ENCODE results near the gene DAP3. TPM values are rescaled to one million over a fixed set of nuclear protein-coding genes. Genes with fewer than 3 reads are reported as not detected.
"Not testable (repeated sequence)": the region's sequence is repeated elsewhere in the genome, so short reads cannot be mapped to it uniquely, and the experiment has no call there.

DAP3 gene
- total RNA-seq, 1 experiment from 2014 or later: 116 TPM

GRCh38 chr1:155681776-155682175 is 7.1 kb upstream of the DAP3 start:
- no peak for DNase-seq (ENCODE audit: low read depth)

- not testable (repeated sequence) for DNase-seq (ENCODE audit: low read depth)
Observed at GRCh38 chr1:155687705-155688323, 1.1 kb upstream of the DAP3 start.

- peak; percentile 87 for DNase-seq (ENCODE audit: low read depth)
Observed at GRCh38 chr1:155688324-155689080, 389 bp upstream of the DAP3 start, which contains the start of gene YY1AP1. TSS of gene YY1AP1 (minus strand) at chr1:155688774. CDS start at chr1:155680436, 8,338 bp downstream.

- no peak for DNase-seq (ENCODE audit: low read depth)
Observed at GRCh38 chr1:155691992-155692528, 3.2 kb downstream of the DAP3 start.

- no peak for DNase-seq (ENCODE audit: low read depth)
Observed at GRCh38 chr1:155694167-155694566, 5.3 kb downstream of the DAP3 start.

- DNase-seq (ENCODE audit: low read depth): no peak
Observed at GRCh38 chr1:155695072-155695471, 6.2 kb downstream of the DAP3 start.

GRCh38 chr1:155695608-155696007 is 6.7 kb downstream of the DAP3 start:
- DNase-seq (ENCODE audit: low read depth): no peak

- DNase-seq (ENCODE audit: low read depth): no peak
Observed at GRCh38 chr1:155696524-155696923, 7.6 kb downstream of the DAP3 start.

- no peak for DNase-seq (ENCODE audit: low read depth)
Observed at GRCh38 chr1:155697046-155697445, 8.2 kb downstream of the DAP3 start.

- DNase-seq (ENCODE audit: low read depth): not testable (repeated sequence)
Observed at GRCh38 chr1:155697616-155698015, 8.7 kb downstream of the DAP3 start.

GRCh38 chr1:155698382-155699038 is 9.6 kb downstream of the DAP3 start:
- peak; percentile 55 for DNase-seq (ENCODE audit: low read depth)

- DNase-seq (ENCODE audit: low read depth): not testable (repeated sequence)
Observed at GRCh38 chr1:155699062-155699461, 10.2 kb downstream of the DAP3 start.

GRCh38 chr1:155701675-155702074 is 12.8 kb downstream of the DAP3 start:
- DNase-seq (ENCODE audit: low read depth): not testable (repeated sequence)

GRCh38 chr1:155703216-155703615 is 14.3 kb downstream of the DAP3 start:
- DNase-seq (ENCODE audit: low read depth): no peak

- DNase-seq (ENCODE audit: low read depth): not testable (repeated sequence)
Observed at GRCh38 chr1:155704414-155704813, 15.5 kb downstream of the DAP3 start.

- peak; percentile 72 for DNase-seq (ENCODE audit: low read depth)
Observed at GRCh38 chr1:155706139-155706538, 17.2 kb downstream of the DAP3 start.

- DNase-seq (ENCODE audit: low read depth): no peak
Observed at GRCh38 chr1:155709391-155709790, 20.5 kb downstream of the DAP3 start.

- not testable (repeated sequence) for DNase-seq (ENCODE audit: low read depth)
Observed at GRCh38 chr1:155711457-155711856, 22.6 kb downstream of the DAP3 start.

- DNase-seq (ENCODE audit: low read depth): peak; percentile 12
Observed at GRCh38 chr1:155712636-155713035, 23.7 kb downstream of the DAP3 start.

GRCh38 chr1:155713075-155713474 is 24.2 kb downstream of the DAP3 start:
- DNase-seq (ENCODE audit: low read depth): no peak

- not testable (repeated sequence) for DNase-seq (ENCODE audit: low read depth)
Observed at GRCh38 chr1:155715056-155715455, 26.2 kb downstream of the DAP3 start.

GRCh38 chr1:155715777-155716176 is 26.9 kb downstream of the DAP3 start:
- DNase-seq (ENCODE audit: low read depth): no peak

Data from M059J (cell line).